IPS-18a (cell line): ENCODE measurements around the gene TPRG1.

ENCODE experiments used
- H3K27ac ChIP-seq: one replicate; pipeline ENCODE4 v1.5.1; 2013; ENCODE audit warnings: low read length
- H3K27me3 ChIP-seq: one replicate; pipeline ENCODE4 v1.6.1; 2013; ENCODE audit warnings: mild to moderate bottlenecking, low read length; ENCODE audit not compliant: control insufficient read depth, insufficient read depth
- H3K36me3 ChIP-seq: one replicate; pipeline ENCODE4 v1.6.1; 2013; ENCODE audit warnings: low read depth, low read length; ENCODE audit not compliant: control insufficient read depth
- H3K4me1 ChIP-seq: one replicate; pipeline ENCODE4 v1.6.1; 2013; ENCODE audit warnings: low read depth, low read length; ENCODE audit not compliant: control insufficient read depth
- H3K4me3 ChIP-seq: one replicate; pipeline ENCODE4 v1.5.1; 2013; ENCODE audit warnings: low read length
- H3K9ac ChIP-seq: one replicate; pipeline ENCODE4 v1.6.1; 2013; ENCODE audit warnings: mild to moderate bottlenecking, low read length, moderate library complexity
- H3K9me3 ChIP-seq: one replicate; pipeline ENCODE4 v1.6.1; 2013; ENCODE audit warnings: low read depth, low read length; ENCODE audit not compliant: control insufficient read depth

The TPRG1 gene

DNA sequence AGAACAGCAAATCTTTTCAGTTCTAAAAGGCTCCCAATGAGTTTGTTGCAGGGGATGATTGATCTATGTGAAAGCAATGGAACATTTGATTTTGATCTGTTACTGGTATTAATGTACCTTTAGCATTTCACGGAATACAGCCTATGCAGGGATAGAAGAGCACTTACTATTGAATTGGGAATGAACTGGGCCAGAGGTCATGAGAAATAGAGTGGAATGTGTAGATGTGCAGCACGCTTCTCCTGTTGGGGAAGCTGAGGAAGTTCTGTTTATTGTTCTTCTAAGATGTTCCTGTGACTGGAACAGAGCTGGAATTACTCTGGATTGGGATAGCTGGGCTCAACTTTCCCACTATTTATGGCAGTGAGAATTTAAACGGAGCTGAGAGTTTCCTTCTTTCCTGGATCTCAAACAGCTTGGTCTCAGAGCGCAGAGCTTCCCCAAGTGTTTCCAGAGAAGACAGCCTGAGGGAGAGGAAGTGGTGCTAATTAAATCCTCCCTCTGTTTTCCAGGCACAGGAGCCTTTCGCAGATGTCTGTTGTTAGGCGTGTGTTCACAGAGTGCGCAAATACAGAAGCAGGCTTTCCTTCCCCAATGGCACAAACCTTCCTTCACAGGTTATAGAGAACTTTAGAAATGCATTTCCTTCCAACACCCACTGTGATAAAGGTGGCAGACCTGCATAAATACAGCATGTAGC is 32.5 kb downstream of the TPRG1 start:
- no peaks in the 10 kb centered on the region for H3K4me1 ChIP-seq
- no peaks in the 10 kb centered on the region for H3K9me3 ChIP-seq
- H3K4me3 ChIP-seq, result no peak overlapping the region
- no peak overlapping the region for H3K9ac ChIP-seq
- no peaks in the 10 kb centered on the region for H3K36me3 ChIP-seq
- H3K27me3 ChIP-seq, result no peaks in the 10 kb centered on the region
- no peak overlapping the region for H3K27ac ChIP-seq

DNA sequence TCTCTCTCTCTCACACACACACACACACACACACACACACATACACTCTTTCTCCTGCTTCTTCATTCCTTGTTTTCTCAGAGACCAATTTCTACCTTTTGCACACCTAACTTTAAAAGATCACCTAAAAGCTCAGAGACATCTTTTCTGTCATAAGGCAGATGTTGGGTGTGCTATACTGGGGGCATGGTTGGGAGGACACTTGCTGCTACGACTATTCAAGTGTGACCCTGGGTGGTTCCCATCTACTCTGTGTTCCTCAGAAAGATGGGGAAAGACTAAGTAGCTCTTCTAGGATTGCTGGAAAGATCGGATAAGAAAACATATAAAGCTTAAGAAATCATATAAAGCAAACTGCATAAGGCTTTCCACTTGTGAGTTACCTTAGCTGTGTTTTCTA is 33.2 kb downstream of the TPRG1 start:
- Histone ChIP-seq H3K27ac (no peak overlapping the region), H3K36me3 (no peaks in the 10 kb centered on the region), H3K4me3 (no peak overlapping the region)

DNA sequence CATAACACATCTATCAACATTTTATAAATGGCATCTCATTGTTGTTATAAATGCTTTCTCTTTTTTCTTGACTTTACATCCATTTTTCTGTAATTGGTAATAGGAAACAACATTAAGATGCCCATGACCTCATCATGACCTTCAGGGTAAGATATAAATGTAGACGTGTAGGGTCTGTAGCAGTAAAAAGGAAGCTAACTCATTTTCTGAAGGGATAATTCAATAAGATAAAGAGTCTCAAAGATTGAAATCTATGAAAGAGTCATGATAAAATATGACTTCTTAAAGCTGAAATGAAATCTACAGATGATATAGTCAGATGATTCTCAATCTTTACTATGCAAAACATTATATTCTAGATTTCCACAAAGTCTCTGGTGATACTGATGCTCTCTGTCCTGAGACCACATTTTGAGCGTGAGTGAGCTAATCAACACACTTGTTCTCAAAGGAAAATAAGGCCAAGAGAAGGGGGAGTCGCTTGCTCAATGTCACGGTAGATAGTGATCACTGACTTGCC is 38.5 kb downstream of the TPRG1 start:
- Histone ChIP-seq H3K27ac (no peak overlapping the region), H3K9ac (no peak overlapping the region)

More for the DNA sequence above, 33.2 kb downstream of the TPRG1 start:
- no peaks in the 10 kb centered on the region for H3K4me1 ChIP-seq
- H3K27me3 ChIP-seq, result no peaks in the 10 kb centered on the region
- H3K9ac ChIP-seq, result no peak overlapping the region
- H3K9me3 ChIP-seq, result no peaks in the 10 kb centered on the region

DNA sequence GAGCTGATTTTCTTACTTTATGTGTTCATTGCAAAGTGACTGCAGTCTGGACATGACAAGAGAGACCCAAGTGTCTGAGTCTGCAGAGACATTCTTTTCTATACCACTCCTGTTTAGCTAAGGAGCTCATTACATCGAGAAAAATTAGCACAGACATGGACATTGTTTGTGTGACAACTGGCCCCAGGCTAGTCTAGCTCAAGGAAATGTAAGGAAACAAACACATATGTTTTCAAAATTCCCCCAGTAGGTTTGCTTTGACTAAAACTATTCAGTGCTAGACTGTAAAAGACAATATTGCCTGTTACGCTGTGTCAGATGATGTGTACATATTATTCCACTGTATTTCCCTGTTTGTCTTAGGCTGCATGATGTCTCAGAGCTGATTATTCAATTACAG is 40.9 kb downstream of the TPRG1 start:
- H3K27ac ChIP-seq, result no peak overlapping the region
- no peaks in the 10 kb centered on the region for H3K27me3 ChIP-seq
- no peaks in the 10 kb centered on the region for H3K9me3 ChIP-seq
- H3K36me3 ChIP-seq, result no peaks in the 10 kb centered on the region
- H3K4me1 ChIP-seq, result no peaks in the 10 kb centered on the region
- H3K9ac ChIP-seq, result no peak overlapping the region
- no peak overlapping the region for H3K4me3 ChIP-seq

More for the DNA sequence above, 38.5 kb downstream of the TPRG1 start:
- Histone ChIP-seq H3K9me3 (no peaks in the 10 kb centered on the region), H3K4me1 (no peaks in the 10 kb centered on the region), H3K4me3 (no peak overlapping the region), H3K27me3 (no peaks in the 10 kb centered on the region), H3K36me3 (no peaks in the 10 kb centered on the region)

DNA sequence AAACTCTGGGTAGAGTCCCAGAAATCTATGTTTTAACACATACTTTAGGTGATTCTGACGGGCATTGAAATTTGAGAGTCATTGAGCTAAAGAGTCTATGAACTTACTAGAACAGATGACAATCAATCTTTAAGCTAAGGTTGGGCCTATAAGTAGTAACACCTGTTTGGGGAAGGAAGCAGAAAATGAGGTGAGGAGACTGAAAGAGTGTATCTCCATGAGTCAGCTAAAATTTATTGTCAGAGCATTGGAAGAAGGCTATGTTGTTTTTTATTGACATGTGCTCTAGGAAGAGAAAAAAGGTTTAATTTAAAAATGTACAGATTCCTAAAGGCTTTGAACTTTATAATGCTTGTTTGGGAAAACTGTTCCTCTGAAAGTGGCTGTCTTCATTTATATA is 42.9 kb downstream of the TPRG1 start:
- Histone ChIP-seq H3K36me3 (no peaks in the 10 kb centered on the region), H3K9ac (no peak overlapping the region), H3K4me1 (no peaks in the 10 kb centered on the region)

DNA sequence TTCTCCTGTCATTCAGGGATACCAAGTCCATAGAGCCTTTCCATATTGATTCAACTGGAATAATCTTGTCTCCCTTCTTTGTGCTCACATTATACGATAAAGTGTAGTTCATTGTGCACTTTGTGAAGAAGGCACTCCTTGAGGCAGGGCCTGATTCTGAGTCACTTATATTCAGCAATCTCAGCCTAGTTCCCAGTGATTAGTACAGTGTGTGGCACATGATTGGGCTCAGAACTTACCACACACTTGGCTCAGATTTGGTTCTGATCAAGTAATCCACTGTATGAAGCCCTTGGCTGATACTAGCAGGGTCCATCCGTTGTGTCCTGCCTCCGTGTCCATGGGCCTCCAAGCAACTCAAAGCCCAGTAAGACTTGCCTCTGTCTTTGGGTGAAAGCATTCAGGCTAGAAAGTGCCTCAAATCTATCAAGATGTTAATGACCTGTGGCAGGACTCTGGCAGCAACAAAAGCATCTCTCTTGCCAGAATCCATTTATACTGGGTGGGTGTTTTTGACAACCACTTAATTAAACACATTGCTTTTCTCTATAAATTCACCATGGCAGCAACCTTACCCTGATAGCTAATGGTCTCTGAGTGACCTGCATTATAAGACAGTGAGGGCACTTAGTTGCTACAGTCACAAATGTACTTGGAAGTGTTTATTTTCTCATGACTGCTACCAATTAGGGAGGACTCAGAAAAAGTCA is 51.3 kb downstream of the TPRG1 start:
- H3K27ac ChIP-seq, result no peak overlapping the region
- no peak overlapping the region for H3K9ac ChIP-seq
- no peaks in the 10 kb centered on the region for H3K27me3 ChIP-seq
- no peak overlapping the region for H3K4me3 ChIP-seq
- H3K9me3 ChIP-seq, result no peaks in the 10 kb centered on the region
- H3K4me1 ChIP-seq, result no peaks in the 10 kb centered on the region
- no peaks in the 10 kb centered on the region for H3K36me3 ChIP-seq

More for the DNA sequence above, 42.9 kb downstream of the TPRG1 start:
- Histone ChIP-seq H3K27ac (no peak overlapping the region), H3K9me3 (no peaks in the 10 kb centered on the region), H3K27me3 (no peaks in the 10 kb centered on the region), H3K4me3 (no peak overlapping the region)

DNA sequence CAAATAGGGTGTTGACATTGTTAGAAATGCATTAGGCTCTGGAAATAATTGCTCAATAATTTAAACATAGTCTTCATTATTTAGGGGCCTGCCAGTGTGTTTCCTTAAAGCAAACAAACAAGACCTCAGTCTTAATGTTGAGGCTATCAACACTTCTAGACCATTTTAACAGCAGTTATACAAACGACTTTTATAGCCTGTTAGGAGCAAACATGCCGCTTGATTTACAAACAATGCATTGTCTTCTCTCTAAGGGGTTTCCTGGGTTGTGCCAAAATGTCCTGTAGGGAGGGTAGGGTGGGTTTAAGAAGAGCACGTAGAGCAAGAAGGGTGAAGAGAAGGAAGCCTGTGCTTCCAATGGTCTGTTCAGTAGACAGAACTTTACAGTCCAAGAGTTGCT is 53.7 kb downstream of the TPRG1 start:
- Histone ChIP-seq H3K27me3 (no peaks in the 10 kb centered on the region), H3K36me3 (no peaks in the 10 kb centered on the region), H3K4me1 (no peaks in the 10 kb centered on the region), H3K9ac (no peak overlapping the region), H3K27ac (no peak overlapping the region), H3K4me3 (no peak overlapping the region), H3K9me3 (no peaks in the 10 kb centered on the region)

DNA sequence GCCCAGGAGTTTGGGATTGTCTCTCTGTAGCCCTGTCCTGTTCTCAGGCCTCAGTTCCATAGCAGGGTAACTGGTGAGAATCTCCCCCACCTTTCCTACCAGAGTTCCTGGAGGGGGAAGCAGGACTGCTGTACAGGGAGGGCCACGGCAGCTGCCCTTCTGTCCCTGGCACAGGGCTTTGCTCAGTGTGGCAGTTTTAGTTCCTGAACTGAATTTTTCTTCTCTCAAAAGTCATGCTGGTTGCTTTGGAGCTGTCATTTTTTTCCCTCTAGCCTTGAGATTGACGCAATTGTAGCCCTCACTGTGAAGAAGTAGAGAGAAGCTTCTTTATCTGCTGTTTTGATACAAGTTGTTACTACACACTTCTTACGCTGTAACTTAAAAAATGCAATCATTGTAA is 55.5 kb downstream of the TPRG1 start:
- Histone ChIP-seq H3K36me3 (no peaks in the 10 kb centered on the region), H3K9ac (no peak overlapping the region), H3K27me3 (no peaks in the 10 kb centered on the region), H3K4me1 (no peaks in the 10 kb centered on the region), H3K4me3 (no peak overlapping the region), H3K9me3 (no peaks in the 10 kb centered on the region), H3K27ac (no peak overlapping the region)

DNA sequence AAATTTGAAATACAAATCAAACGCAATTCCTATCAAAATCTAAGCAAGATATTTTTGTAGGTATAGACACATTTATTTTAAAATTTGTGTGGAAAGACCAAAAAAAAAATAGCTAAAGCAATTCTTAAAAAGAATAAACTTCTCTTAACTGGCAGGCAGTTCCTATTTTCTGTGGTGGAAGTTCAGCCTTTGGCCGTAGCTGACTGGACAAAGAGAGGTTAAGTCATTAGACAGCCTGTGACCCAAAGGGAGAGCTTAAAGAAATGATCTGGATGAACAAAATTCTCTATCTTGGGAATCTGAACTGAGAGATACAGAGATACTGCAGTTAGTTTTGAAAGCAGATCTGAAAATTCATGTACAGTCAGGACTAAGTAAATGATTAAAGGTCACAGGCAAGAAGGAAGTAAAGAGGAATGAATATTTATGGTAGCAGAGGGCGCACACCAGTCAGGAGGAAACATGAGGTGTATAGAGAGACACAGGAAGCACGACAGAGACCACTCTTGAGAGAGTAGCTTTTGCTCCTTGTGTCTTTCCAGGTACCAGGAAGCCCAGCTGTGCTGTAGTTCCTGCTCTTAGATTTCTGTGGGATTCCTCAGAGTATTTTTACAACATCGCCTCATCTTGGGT is 57.5 kb downstream of the TPRG1 start:
- no peaks in the 10 kb centered on the region for H3K9me3 ChIP-seq
- H3K27ac ChIP-seq, result no peak overlapping the region
- no peaks in the 10 kb centered on the region for H3K36me3 ChIP-seq
- no peaks in the 10 kb centered on the region for H3K4me1 ChIP-seq
- no peak overlapping the region for H3K9ac ChIP-seq
- no peaks in the 10 kb centered on the region for H3K27me3 ChIP-seq
- H3K4me3 ChIP-seq, result no peak overlapping the region

DNA sequence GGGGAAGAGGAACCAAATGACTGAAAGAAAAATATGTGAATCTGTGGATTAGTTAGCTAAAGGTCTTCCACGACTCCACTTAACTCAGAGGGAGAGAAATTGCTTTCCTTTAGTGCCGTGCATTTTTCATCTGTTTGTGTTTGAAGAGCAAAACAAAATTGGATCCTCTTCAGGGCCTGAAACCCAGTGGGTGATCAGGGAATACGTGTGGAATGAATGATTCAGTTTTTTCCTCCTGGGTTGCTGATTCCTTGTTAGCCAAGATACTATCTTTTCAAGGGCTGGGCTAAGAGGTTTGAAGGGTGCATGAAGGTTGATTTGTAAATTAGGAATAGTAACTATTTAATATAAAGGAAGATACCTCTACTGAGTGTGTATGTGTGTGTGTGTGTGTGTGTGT is 61.0 kb downstream of the TPRG1 start:
- no peaks in the 10 kb centered on the region for H3K36me3 ChIP-seq
- no peak overlapping the region for H3K9ac ChIP-seq
- no peaks in the 10 kb centered on the region for H3K9me3 ChIP-seq
- no peak overlapping the region for H3K4me3 ChIP-seq
- H3K27me3 ChIP-seq, result no peaks in the 10 kb centered on the region
- H3K27ac ChIP-seq, result no peak overlapping the region
- no peaks in the 10 kb centered on the region for H3K4me1 ChIP-seq

DNA sequence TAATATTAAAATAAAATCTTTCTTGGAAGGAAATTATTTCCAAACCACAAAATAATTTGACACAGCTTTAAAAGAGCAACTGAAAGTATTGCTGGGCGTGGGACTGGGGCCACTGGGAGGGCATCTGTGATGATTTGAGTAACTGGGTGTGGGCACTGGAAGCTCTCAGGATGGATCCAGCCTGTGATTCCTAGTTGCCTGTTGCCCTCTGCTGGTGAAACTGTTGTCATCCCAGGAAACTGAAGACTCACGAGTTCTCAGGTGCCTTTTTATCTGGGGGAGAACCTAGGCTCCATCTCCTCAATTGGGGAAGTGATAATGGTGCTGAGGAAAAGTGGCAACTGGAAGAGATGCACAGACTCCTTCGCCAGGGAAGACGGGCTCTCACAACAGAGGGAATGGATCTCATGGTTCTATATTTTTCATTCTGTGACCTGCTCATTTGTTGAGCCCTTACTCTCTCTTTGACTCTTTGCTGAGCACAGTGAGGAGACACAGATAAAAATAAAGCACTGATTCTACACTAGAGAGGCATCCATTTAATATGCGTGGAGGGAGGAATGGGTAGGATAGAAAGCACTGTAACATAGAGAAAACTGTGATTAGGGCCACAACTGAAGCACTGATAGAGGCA is 61.6 kb downstream of the TPRG1 start:
- Histone ChIP-seq H3K9ac (no peak overlapping the region), H3K36me3 (no peaks in the 10 kb centered on the region), H3K27me3 (no peaks in the 10 kb centered on the region), H3K4me3 (no peak overlapping the region), H3K4me1 (no peaks in the 10 kb centered on the region), H3K9me3 (no peaks in the 10 kb centered on the region), H3K27ac (no peak overlapping the region)
